Neutrophil (primary cell): ENCODE data around the gene SCARF1.
A peak's percentile ranks its signal among the peaks of the same experiment; 100 is the strongest.

Experiments used
- H3K27ac ChIP-seq: fragments of 200-600 bp; sonication (generic); 2 replicates; pipeline ENCODE4 v1.5.1; 2016; ENCODE audit warnings: mild to moderate bottlenecking, moderate library complexity
- H3K27me3 ChIP-seq: fragments of 200-600 bp; sonication (generic); 2 replicates; pipeline ENCODE4 v1.6.0; 2016; ENCODE audit warnings: mild to moderate bottlenecking
- H3K36me3 ChIP-seq: fragments of 200-600 bp; sonication (generic); 2 replicates; pipeline ENCODE4 v1.5.1; 2017
- H3K4me1 ChIP-seq, 2 experiments: fragments of 200-600 bp in 1 of 2; sonication (generic) in 1 of 2; 1 replicate in 1 of 2; 2 replicates in 1 of 2; pipeline versions ENCODE4 v1.5.1 to v1.6.1; 2013 to 2016; ENCODE audit warnings: low read depth in 1 of 2, low read length in 1 of 2, mild to moderate bottlenecking in 1 of 2, moderate library complexity in 1 of 2; ENCODE audit not compliant: control insufficient read depth in 1 of 2, insufficient read depth in 1 of 2
- H3K4me3 ChIP-seq, 2 experiments: fragments of 200-600 bp in 1 of 2; sonication (generic) in 1 of 2; 1 replicate in 1 of 2; 2 replicates in 1 of 2; pipeline ENCODE4 v1.5.1; 2013 to 2016; ENCODE audit warnings: low read depth in 1 of 2, low read length in 1 of 2, mild to moderate bottlenecking in 1 of 2, moderate library complexity in 1 of 2
- H3K9me3 ChIP-seq: fragments of 200-600 bp; sonication (generic); 2 replicates; pipeline ENCODE4 v1.5.1; 2016
- TF ChIP-seq, protein P1 (sequence below): fragments of 200-600 bp; sonication (generic); IDR thresholded peaks from 2 replicates; pipeline ENCODE4 v1.5.1; 2016; ENCODE audit warnings: antibody characterized with exemption

SCARF1 gene

DNA sequence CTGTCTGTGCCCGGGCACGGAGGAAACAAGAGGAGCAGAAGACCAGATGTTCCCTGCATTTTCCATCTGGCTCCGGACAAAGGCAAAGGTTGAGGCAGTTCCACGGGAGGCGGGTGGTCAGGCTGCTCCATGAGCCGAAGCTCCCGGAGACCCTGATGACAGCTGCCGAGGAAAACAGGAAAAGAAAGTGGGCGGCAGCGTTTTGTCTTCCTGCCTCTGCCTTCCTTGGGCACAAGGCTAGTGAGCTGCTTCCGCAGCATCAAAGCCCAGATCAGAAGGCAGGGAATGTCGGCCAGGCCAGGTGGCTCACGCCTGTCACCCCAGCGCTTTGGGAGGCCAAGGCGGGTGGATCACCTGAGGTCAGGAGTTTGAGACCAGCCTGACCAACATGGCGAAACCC lies 33.1 kb downstream of the SCARF1 start:
- Histone ChIP-seq H3K27ac (peak overlapping the region; percentile 84), H3K27me3 (no peaks in the 10 kb centered on the region), H3K4me1 (peaks cover 22 to 29% of the 10 kb centered on the region in 2 experiments), H3K4me3 (peak overlapping the region in 1 of 2 experiments; percentile 28), H3K36me3 (peaks cover 87% of the 10 kb centered on the region), H3K9me3 (no peaks in the 10 kb centered on the region)
- TF ChIP-seq, protein P1, sequence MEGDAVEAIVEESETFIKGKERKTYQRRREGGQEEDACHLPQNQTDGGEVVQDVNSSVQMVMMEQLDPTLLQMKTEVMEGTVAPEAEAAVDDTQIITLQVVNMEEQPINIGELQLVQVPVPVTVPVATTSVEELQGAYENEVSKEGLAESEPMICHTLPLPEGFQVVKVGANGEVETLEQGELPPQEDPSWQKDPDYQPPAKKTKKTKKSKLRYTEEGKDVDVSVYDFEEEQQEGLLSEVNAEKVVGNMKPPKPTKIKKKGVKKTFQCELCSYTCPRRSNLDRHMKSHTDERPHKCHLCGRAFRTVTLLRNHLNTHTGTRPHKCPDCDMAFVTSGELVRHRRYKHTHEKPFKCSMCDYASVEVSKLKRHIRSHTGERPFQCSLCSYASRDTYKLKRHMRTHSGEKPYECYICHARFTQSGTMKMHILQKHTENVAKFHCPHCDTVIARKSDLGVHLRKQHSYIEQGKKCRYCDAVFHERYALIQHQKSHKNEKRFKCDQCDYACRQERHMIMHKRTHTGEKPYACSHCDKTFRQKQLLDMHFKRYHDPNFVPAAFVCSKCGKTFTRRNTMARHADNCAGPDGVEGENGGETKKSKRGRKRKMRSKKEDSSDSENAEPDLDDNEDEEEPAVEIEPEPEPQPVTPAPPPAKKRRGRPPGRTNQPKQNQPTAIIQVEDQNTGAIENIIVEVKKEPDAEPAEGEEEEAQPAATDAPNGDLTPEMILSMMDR = no peak

DNA sequence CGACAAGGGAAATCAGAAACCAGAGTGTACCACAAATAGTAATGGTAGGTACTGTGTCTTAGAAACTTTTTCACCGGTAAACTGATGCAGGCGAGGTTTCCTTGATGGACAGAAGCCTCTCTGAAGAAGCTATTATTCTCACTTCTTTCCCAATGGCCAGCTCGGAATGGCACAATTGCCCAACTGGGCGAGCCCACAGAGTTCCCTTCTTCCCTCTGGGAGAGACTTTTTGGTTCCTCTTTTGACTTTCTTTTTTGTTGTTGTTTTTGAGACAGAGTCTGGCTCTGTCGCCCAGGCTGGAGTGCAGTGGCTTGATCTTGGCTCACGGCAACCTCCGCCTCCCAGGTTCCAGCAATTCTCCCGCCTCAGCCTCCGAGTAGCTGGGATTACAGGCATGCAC lies 33.8 kb downstream of the SCARF1 start:
- Histone ChIP-seq H3K4me3 (peak overlapping the region in 1 of 2 experiments; percentile 28), H3K27me3 (no peaks in the 10 kb centered on the region), H3K9me3 (no peaks in the 10 kb centered on the region), H3K27ac (peak overlapping the region; percentile 84), H3K36me3 (peaks cover 83% of the 10 kb centered on the region), H3K4me1 (peaks cover 28 to 36% of the 10 kb centered on the region in 2 experiments)
- TF ChIP-seq, protein P1 = no peak

DNA sequence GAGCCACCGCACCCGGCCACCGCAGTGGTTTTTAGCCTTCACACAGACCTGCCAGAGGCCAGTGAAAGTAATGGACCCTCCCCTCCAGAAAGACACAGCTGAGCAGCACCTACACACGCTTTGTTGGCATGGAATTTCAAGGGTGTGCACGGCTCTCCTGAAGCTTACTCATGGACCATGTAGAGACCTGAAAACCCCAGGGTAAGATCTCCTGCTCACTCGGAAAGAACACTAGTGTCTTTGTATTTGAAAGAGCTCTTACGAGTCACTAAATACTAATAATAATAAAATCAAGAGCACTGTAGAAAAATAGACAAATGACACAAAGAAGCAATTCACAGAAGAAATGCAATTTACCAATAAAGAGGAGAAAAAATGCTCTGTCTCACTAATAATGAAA lies 36.9 kb downstream of the SCARF1 start:
- H3K27ac ChIP-seq = peak overlapping the region; percentile 82
- H3K36me3 ChIP-seq = peaks cover 83% of the 10 kb centered on the region
- no peaks in the 10 kb centered on the region for H3K9me3 ChIP-seq
- TF ChIP-seq, protein P1 = no peak
- no peak overlapping the region for H3K4me3 ChIP-seq
- peaks cover 31 to 41% of the 10 kb centered on the region in 2 experiments for H3K4me1 ChIP-seq
- H3K27me3 ChIP-seq = peaks cover 24% of the 10 kb centered on the region

DNA sequence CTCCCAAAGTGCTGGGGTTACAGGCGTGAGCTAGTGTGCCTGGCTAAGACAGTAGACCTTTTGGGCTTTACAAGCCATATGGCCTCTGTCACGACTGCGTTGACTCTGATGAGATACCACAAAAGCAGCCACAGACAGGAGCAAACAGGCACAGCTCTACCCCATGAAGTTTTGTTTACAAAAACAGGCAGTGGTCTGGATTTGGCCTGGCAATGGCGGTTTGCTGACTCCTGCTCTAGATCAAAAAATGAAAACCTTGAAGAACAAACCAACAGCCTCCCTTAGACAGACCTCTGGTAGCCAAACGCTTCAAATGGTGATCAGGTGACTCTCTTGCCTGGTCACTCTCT lies 37.6 kb downstream of the SCARF1 start:
- peaks cover 31 to 41% of the 10 kb centered on the region in 2 experiments for H3K4me1 ChIP-seq
- H3K4me3 ChIP-seq = no peak overlapping the region
- H3K27me3 ChIP-seq = peaks cover 24% of the 10 kb centered on the region
- TF ChIP-seq, protein P1 = no peak
- peaks cover 82% of the 10 kb centered on the region for H3K36me3 ChIP-seq
- no peaks in the 10 kb centered on the region for H3K9me3 ChIP-seq
- H3K27ac ChIP-seq = peak overlapping the region; percentile 82

DNA sequence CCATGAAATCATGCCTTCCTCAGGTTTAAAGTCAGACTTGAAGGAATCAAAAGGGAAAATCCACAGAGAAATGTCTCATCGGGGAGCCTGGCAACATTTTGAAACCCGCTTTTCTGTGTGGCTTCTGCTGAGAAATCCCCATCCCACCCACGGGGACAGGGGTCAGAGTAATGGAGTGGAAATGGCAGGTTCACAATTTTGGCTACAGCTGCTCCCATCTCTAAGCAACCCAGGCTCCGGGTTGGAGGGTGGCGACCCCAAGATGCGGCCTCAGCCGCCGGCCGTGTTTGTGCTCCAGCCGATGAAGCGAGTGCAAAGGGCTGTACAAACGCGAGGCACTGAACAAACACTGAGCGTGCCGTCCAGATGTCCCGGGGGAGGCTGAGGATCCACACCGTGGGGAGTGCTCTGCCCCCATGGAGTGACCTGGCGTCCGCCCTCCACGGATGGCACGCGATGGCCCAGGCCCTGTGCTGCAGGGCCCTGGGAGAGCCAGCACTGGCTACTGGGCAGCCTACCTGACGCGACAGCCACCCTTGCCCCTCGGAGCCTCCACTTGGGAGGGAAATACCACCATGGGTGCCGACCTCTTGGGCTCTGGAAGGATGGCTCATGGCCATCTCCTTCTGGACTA lies 39.1 kb downstream of the SCARF1 start:
- TF ChIP-seq, protein P1 = no peak
- Histone ChIP-seq H3K4me3 (peak overlapping the region in 1 of 2 experiments; percentile 12), H3K4me1 (peaks cover 21 to 31% of the 10 kb centered on the region in 2 experiments), H3K36me3 (peaks cover 79% of the 10 kb centered on the region), H3K27me3 (peaks cover 24% of the 10 kb centered on the region), H3K9me3 (peaks cover 10% of the 10 kb centered on the region), H3K27ac (peak overlapping the region; percentile 82)
